Measurements from ENCODE around the gene MARCO. TPM values are rescaled to one million over a fixed set of nuclear protein-coding genes. Genes with fewer than 3 reads are reported as not detected.

MARCO gene
- total RNA-seq, 1 experiment from 2014 or later: 0.43 TPM

- Histone ChIP-seq H3K4me3 (ENCODE audit: low read depth, low read length) (no peak overlapping the region), H3K4me1 (peaks cover 23% of the 10 kb centered on the region), H3K9me3 (peaks cover 22% of the 10 kb centered on the region), H3K36me3 (ENCODE audit: control insufficient read depth, insufficient read depth, low read length) (no peaks in the 10 kb centered on the region), H3K27me3 (replicated peaks; ENCODE audit: control insufficient read depth, insufficient read depth, low read length) (no peaks in the 10 kb centered on the region)
- TF ChIP-seq CTCF (IDR thresholded peaks at IDR 0.05; ENCODE audit: insufficient read depth in 1 of 2, low read depth in 1 of 2, low read length in 1 of 2, severe bottlenecking in 1 of 2, unreplicated experiment in 1 of 2): no peak
- POLR2A ChIA-PET: no interaction called here
- H3K4me1 Mint-ChIP-seq (ENCODE audit: low read depth, unreplicated experiment): peaks cover 18% of the 10 kb centered on the region
- no TSS peak for BruUV-seq (replicated peaks)
- intact Hi-C loops (cut with micrococcal nuclease; ENCODE audit: unreplicated experiment): loop anchor here (5.0 kb wide), 1 partner anchor 56 kb away; no protein-coding TSS in a partner anchor
- H3K27ac Mint-ChIP-seq (ENCODE audit: unreplicated experiment): no peak overlapping the region
- peaks cover 11% of the 10 kb centered on the region for H3K36me3 Mint-ChIP-seq (ENCODE audit: insufficient read depth, unreplicated experiment)
- DNase-seq: no peak
- CTCF ChIA-PET: no interaction called here
- H3K9me3 Mint-ChIP-seq (ENCODE audit: unreplicated experiment): no peaks in the 10 kb centered on the region
- H3K27me3 Mint-ChIP-seq (ENCODE audit: insufficient read depth, unreplicated experiment): no peaks in the 10 kb centered on the region
- H3K4me3 Mint-ChIP-seq (ENCODE audit: unreplicated experiment): no peak overlapping the region
Observed at GRCh38 chr2:118911166-118911856, 30.7 kb upstream of the MARCO start.

- peaks cover 18% of the 10 kb centered on the region for H3K4me1 Mint-ChIP-seq (ENCODE audit: low read depth, unreplicated experiment)
- H3K27me3 ChIP-seq (replicated peaks; ENCODE audit: control insufficient read depth, insufficient read depth, low read length): no peaks in the 10 kb centered on the region
- intact Hi-C loops (cut with micrococcal nuclease; ENCODE audit: unreplicated experiment): loop anchor here (2.0 to 5.0 kb wide), 2 partner anchors 29 to 55 kb away; no protein-coding TSS in a partner anchor
- no peak for TF ChIP-seq CTCF (IDR thresholded peaks at IDR 0.05; ENCODE audit: insufficient read depth in 1 of 2, low read depth in 1 of 2, low read length in 1 of 2, severe bottlenecking in 1 of 2, unreplicated experiment in 1 of 2)
- peaks cover 22% of the 10 kb centered on the region for H3K9me3 ChIP-seq
- H3K4me3 ChIP-seq (ENCODE audit: low read depth, low read length): no peak overlapping the region
- BruUV-seq (replicated peaks): no TSS peak
- POLR2A ChIA-PET: no interaction called here
- CTCF ChIA-PET: no interaction called here
- H3K36me3 Mint-ChIP-seq (ENCODE audit: insufficient read depth, unreplicated experiment): peaks cover 11% of the 10 kb centered on the region
- no peaks in the 10 kb centered on the region for H3K9me3 Mint-ChIP-seq (ENCODE audit: unreplicated experiment)
- no peak overlapping the region for H3K27ac Mint-ChIP-seq (ENCODE audit: unreplicated experiment)
- DNase-seq: no peak
- no peaks in the 10 kb centered on the region for H3K27me3 Mint-ChIP-seq (ENCODE audit: insufficient read depth, unreplicated experiment)
- no peak overlapping the region for H3K4me3 Mint-ChIP-seq (ENCODE audit: unreplicated experiment)
- no peaks in the 10 kb centered on the region for H3K36me3 ChIP-seq (ENCODE audit: control insufficient read depth, insufficient read depth, low read length)
- peaks cover 23% of the 10 kb centered on the region for H3K4me1 ChIP-seq
Observed at GRCh38 chr2:118911936-118912335, 30.1 kb upstream of the MARCO start.

- H3K4me3 ChIP-seq (ENCODE audit: low read depth, low read length): no peak overlapping the region
- H3K36me3 ChIP-seq (ENCODE audit: control insufficient read depth, insufficient read depth, low read length): no peaks in the 10 kb centered on the region
- H3K27me3 ChIP-seq (replicated peaks; ENCODE audit: control insufficient read depth, insufficient read depth, low read length): no peaks in the 10 kb centered on the region
- ChIA-PET CTCF (interaction anchor here (0.8 kb wide), 1 partner anchor 32 kb away, joined by 3 read pairs; no protein-coding TSS in a partner anchor), POLR2A (no interaction called here)
- peak overlapping the region; percentile 83 for H3K27ac Mint-ChIP-seq (ENCODE audit: unreplicated experiment)
- TF ChIP-seq CTCF (IDR thresholded peaks at IDR 0.05; ENCODE audit: insufficient read depth in 1 of 2, low read depth in 1 of 2, low read length in 1 of 2, severe bottlenecking in 1 of 2, unreplicated experiment in 1 of 2): no peak
- H3K9me3 ChIP-seq: peaks cover 23% of the 10 kb centered on the region
- no peaks in the 10 kb centered on the region for H3K9me3 Mint-ChIP-seq (ENCODE audit: unreplicated experiment)
- H3K27me3 Mint-ChIP-seq (ENCODE audit: insufficient read depth, unreplicated experiment): no peaks in the 10 kb centered on the region
- H3K4me1 ChIP-seq: peaks cover 23% of the 10 kb centered on the region
- intact Hi-C loops (cut with micrococcal nuclease; ENCODE audit: unreplicated experiment): loop anchor here (1.0 to 5.0 kb wide), 4 partner anchors 10 to 54 kb away; no protein-coding TSS in a partner anchor
- peaks cover 18% of the 10 kb centered on the region for H3K4me1 Mint-ChIP-seq (ENCODE audit: low read depth, unreplicated experiment)
- DNase-seq: peak; percentile 80 to 81
- peak overlapping the region; percentile 48 for H3K4me3 Mint-ChIP-seq (ENCODE audit: unreplicated experiment)
- no TSS peak for BruUV-seq (replicated peaks)
- peaks cover 11% of the 10 kb centered on the region for H3K36me3 Mint-ChIP-seq (ENCODE audit: insufficient read depth, unreplicated experiment)
Observed at GRCh38 chr2:118913131-118913802, 28.7 kb upstream of the MARCO start.
